AG04449 (cell line): ENCODE data around the gene SYT14.
"Not testable (repeated sequence)": the region's sequence is repeated elsewhere in the genome, so short reads cannot be mapped to it uniquely, and the experiment has no call there.

Experiments
- CTCF ChIA-PET: fragments of 350-600 bp; formaldehyde crosslinking; extraction: SDS; loops from one replicate; lab custom pipeline; 2021; ENCODE audit warnings: antibody characterized with exemption; lab: Yijun Ruan, JAX
- POLR2A ChIA-PET: fragments of 400-600, 350-600 bp; formaldehyde crosslinking; extraction: SDS; loops from one replicate; lab custom pipeline; 2020; ENCODE audit warnings: antibody characterized with exemption, inconsistent platforms; lab: Yijun Ruan, JAX
- DNase-seq: peaks from one replicate; pipeline ENCODE4 v3.0.0-alpha.2; 2010; ENCODE audit warnings: low read depth, low spot score
- H3K4me3 ChIP-seq: 2 replicates; pipeline ENCODE4 v1.5.1; 2011; ENCODE audit warnings: low read depth, mild to moderate bottlenecking, control low read depth, low read length
- CTCF ChIP-seq: IDR thresholded peaks from one replicate; pipeline ENCODE4 v1.5.1; 2011; ENCODE audit warnings: mild to moderate bottlenecking, moderate library complexity, low read length, control low read depth, inconsistent platforms; ENCODE audit not compliant: insufficient read depth; ENCODE audit errors: missing control alignments

SYT14 gene

GRCh38 chr1:209912306-209912705, 25.7 kb upstream of the SYT14 start:
- CTCF ChIA-PET, result interaction anchor here (1.0 to 1.6 kb wide), 2 partner anchors 8 to 10 kb away, joined by 5 to 10 read pairs; no protein-coding TSS in a partner anchor
- H3K4me3 ChIP-seq, result no peak overlapping the region
- POLR2A ChIA-PET, result interaction anchor here (1.0 kb wide), 1 partner anchor 12 kb away, joined by 3 read pairs; no protein-coding TSS in a partner anchor
- DNase-seq, result no peak
- TF ChIP-seq CTCF, result no peak

DNA sequence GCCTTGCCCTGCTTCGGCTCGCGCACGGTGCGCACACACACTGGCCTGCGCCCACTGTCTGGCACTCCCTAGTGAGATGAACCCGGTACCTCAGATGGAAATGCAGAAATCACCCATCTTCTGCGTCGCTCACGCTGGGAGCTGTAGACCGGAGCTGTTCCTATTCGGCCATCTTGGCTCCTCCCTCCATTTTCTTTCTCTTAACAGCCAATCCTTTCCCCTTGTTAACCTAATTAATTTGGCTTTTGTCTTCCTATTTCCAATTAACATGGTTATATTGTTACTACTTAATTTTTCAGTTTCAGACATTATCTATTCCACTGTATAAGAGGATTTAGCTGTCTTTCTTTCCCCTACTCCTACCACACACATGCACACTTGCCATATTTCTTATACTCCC, 18.4 kb upstream of the SYT14 start:
- H3K4me3 ChIP-seq, POLR2A ChIA-PET, CTCF ChIA-PET: not testable (repeated sequence)

GRCh38 chr1:209920844-209921243, 17.2 kb upstream of the SYT14 start:
- TF ChIP-seq CTCF, result no peak
- ChIA-PET CTCF (no interaction called here), POLR2A (no interaction called here)
- no peak overlapping the region for H3K4me3 ChIP-seq
- no peak for DNase-seq

More for the DNA sequence above, 18.4 kb upstream of the SYT14 start:
- DNase-seq, result not testable (repeated sequence)

DNA sequence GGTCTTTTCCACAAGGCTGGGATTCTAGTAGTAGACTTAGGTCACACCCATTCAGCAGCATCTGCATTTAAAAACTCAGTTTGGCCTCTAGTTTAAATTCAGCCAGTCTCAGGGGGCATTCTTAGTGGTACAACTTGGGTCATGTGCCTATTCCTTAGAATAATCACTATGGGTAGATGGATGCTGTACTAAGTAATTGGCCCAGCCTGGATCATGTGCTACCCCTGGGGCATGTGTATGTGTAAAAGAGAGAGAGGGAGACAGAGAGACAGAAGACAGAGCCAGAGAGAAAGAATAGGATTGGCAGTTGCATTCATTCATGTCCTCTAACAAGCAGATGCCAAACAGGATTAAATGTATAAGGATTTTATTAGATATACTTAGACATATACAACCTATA, 13.6 kb upstream of the SYT14 start:
- CTCF ChIA-PET, result no interaction called here
- no peak overlapping the region for H3K4me3 ChIP-seq
- no peak for TF ChIP-seq CTCF
- no peak for DNase-seq
- POLR2A ChIA-PET, result no interaction called here

DNA sequence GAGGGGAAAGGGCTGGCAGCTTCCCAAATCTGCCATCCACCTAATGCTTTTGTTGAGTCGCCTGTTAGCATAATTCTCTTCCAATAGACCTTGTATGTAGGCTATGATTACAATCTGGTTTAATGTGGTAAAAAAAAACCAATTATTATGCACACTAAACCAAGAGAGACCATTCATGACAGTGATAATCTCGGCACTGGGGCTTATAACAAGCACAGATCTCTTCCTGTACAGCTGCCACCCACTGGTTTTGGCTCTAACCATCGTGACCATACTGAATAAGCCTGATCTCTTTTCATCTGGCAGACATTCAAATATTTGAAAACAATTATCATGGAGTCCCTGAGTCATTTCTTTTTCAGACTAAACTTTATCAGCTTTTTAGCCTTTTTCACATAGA, 12.0 kb upstream of the SYT14 start:
- TF ChIP-seq CTCF, result no peak
- CTCF ChIA-PET, result interaction anchor here (1.2 to 1.6 kb wide), 2 partner anchors 52 to 102 kb away, joined by 3 to 4 read pairs; no protein-coding TSS in a partner anchor
- no peak overlapping the region for H3K4me3 ChIP-seq
- DNase-seq, result peak; percentile 67
- POLR2A ChIA-PET, result no interaction called here

DNA sequence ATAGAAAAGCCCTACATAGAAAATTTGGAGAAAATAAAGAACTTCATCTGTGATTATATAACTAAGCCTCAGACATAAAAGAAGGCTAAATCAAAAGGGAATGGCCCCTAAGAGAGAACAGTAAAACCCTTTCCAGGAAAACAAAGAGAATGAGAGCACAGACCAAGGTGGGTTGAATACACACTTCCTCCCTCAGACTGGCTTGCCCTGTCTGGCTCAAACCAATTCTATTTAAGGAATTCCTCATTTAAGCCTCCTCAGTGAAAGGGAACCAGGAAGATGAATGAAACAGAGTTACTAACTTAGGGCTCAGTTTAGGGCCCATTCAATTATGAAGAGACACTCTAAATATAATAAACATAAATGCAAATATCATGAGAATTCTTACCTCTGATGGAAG, 10.6 kb upstream of the SYT14 start:
- ChIA-PET CTCF (interaction anchor here (1.2 kb wide), 1 partner anchor 104 kb away, joined by 3 read pairs; no protein-coding TSS in a partner anchor), POLR2A (no interaction called here)
- TF ChIP-seq CTCF, result no peak
- no peak for DNase-seq
- H3K4me3 ChIP-seq, result no peak overlapping the region

GRCh38 chr1:209929751-209930150, 8.3 kb upstream of the SYT14 start:
- TF ChIP-seq CTCF, result no peak
- no peak overlapping the region for H3K4me3 ChIP-seq
- ChIA-PET CTCF (no interaction called here), POLR2A (no interaction called here)
- DNase-seq, result peak; percentile 14
